ENCODE data around the gene PIM1. TPM values are rescaled to one million over a fixed set of nuclear protein-coding genes. Genes with fewer than 3 reads are reported as not detected.

The PIM1 gene
- total RNA-seq, 1 experiment from 2014 or later = 47.5 TPM

DNA sequence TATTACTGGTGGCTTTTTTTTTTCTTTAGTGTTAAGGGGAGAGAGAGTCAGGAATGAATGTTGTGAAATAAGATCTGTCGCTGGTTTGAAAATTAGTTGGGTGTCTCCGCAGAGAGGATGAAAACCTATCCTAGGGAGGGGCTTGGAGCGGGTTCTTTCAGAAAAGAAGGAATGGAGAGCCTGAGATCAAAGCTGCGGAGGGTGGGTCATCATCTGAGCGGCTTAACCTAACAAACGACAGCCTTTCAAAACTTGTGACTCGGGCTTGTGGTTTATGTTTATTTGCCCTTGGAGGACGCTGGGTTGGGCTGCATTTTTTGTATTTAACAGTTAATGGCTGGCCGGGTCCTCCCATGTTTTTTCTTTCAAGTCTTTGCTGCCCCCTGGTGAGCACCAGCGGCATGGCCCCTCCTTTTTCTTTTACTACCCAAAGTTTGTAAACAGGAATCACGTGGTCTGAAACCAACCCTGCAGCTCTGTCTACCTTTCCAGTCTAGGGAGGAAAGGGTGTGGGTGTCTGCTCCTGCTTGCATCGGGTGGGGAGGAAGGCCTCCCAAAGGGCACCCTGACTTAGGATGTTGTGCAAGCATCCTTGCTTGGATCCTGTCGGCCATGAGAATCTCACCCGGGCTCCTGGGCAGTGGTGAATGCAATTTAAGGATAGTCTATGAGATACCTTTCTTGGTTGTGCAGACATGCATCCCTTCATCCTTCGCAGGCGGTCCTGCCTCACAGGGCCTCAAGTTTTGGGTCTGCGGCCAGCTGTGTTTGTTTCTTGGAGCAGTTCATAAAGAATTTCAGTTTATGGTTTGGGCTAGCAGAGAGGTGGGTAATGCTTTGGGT lies 2.2 kb downstream of the PIM1 start:
- no peak overlapping the region for H2BK12ac ChIP-seq (ENCODE audit: insufficient read length, low read depth, low read length)
- no CpG with 5 or more reads among the region's 17 CpGs for WGBS (ENCODE audit: extremely low coverage, insufficient read length, low lambda C conversion rate)
- H4K20me1 ChIP-seq (ENCODE audit: control insufficient read depth, insufficient read depth, insufficient read length) = no peaks in the 10 kb centered on the region
- no peak overlapping the region for H3K18ac ChIP-seq (ENCODE audit: insufficient read length, low read depth, low read length)
- H3K9me3 ChIP-seq (ENCODE audit: control insufficient read depth, low read depth, low read length) = no peaks in the 10 kb centered on the region
- H3K27ac ChIP-seq (ENCODE audit: insufficient read length, low read depth, low read length) = no peak overlapping the region
- H2BK120ac ChIP-seq (ENCODE audit: low read depth, low read length, poor library complexity, severe bottlenecking) = no peak overlapping the region
- H3K56ac ChIP-seq (ENCODE audit: insufficient read length, low read depth, low read length) = no peak overlapping the region
- peaks cover 3% of the 10 kb centered on the region; the same call in 1 of the 2 replicates for H3K4me1 ChIP-seq (ENCODE audit: insufficient read depth, low read length)
- H2BK5ac ChIP-seq (ENCODE audit: insufficient read length, low read length) = no peak overlapping the region
- DNase-seq = peak; percentile 90
- no peaks in the 10 kb centered on the region for H3K27me3 ChIP-seq (ENCODE audit: insufficient read depth, low read length)
- H3K4ac ChIP-seq (ENCODE audit: low read depth, low read length) = no peak overlapping the region
- H3K79me1 ChIP-seq (ENCODE audit: insufficient read depth, low read depth, low read length, poor library complexity, severe bottlenecking) = peaks cover 5% of the 10 kb centered on the region
- Mint-ChIP-seq H3K9me3 (no peaks in the 10 kb centered on the region; a peak in 2 of 5 replicates), H3K4me3 (peak overlapping the region; percentile 82 to 86), H3K27me3 (ENCODE audit: low read depth) (no peaks in the 10 kb centered on the region; the same call in 1 of the 2 replicates), H3K36me3 (ENCODE audit: insufficient read depth in 1 of 3, low read depth in 3 of 3) (peaks cover 40 to 52% (median 40%) of the 10 kb centered on the region in 3 experiments), H3K27ac (peak overlapping the region; percentile 20 to 96 (median 80)), H3K4me1 (peaks cover 33 to 51% of the 10 kb centered on the region in 2 experiments)
- no peak overlapping the region for H2BK15ac ChIP-seq (ENCODE audit: low read depth, low read length)
- peak overlapping the region; percentile 74 for H3K4me2 ChIP-seq (ENCODE audit: insufficient read depth, insufficient read length, low read length)
- H2AFZ ChIP-seq (ENCODE audit: low read length) = no peak overlapping the region
- H3K79me2 ChIP-seq (ENCODE audit: insufficient read depth, low read length) = peaks cover 14% of the 10 kb centered on the region; the same call in 1 of the 2 replicates
- H4K8ac ChIP-seq (replicated peaks; ENCODE audit: insufficient read length, low read depth, low read length) = no peak overlapping the region
- H3K23me2 ChIP-seq (ENCODE audit: insufficient read length, low read depth, low read length, poor library complexity, severe bottlenecking) = peaks cover 17% of the 10 kb centered on the region
- no peak overlapping the region for H3K23ac ChIP-seq (ENCODE audit: insufficient read length, low read depth, low read length)
- no peak overlapping the region for H3K14ac ChIP-seq (ENCODE audit: insufficient read depth, low read length)
- peak; percentile 92 for TF ChIP-seq CTCF (conservative IDR thresholded peaks at IDR 0.05)
- no peak overlapping the region for H4K91ac ChIP-seq (ENCODE audit: insufficient read length, low read depth, low read length)
- no peak overlapping the region for H3T11ph ChIP-seq (ENCODE audit: low read length)
- no peak overlapping the region for H2BK20ac ChIP-seq (ENCODE audit: low read depth, low read length, poor library complexity, severe bottlenecking)
- H3K9ac ChIP-seq (ENCODE audit: extremely low read depth, insufficient read length, low read length) = peak overlapping the region; percentile 96
- no peak overlapping the region for H4K5ac ChIP-seq (ENCODE audit: insufficient read length, low read depth, low read length)
- no peak overlapping the region for H2AK5ac ChIP-seq (ENCODE audit: insufficient read length, low read length)
